NCI-H2171 treated with DMSO at 0.1 percent for 48 hours (cell line): ENCODE data around the gene CXCL12.

Experiments used
- DNase-seq: peaks from one replicate; lab custom pipeline; 2025; lab: John Stamatoyannopoulos, UW

Gene CXCL12

DNA sequence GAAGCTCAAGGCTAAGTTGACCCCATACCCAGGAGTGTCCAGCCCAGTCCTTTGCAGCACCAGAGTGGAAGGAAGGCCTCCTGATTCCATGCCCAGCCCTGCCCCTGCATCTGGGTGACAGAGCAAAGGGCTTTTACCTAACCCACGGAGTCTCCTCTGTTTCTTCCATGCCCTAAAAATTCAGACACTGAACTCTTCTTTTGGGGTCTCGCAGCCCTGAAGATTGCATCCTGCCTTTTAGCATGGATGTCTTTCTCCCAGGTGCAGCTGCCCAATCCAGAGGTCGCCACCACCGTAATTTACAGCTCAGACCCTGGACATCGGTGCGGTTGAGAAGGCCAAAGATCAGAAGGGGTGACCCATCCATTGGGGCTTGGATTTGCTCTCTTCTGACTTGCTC lies 50.8 kb downstream of the CXCL12 start:
- DNase-seq = no peak

DNA sequence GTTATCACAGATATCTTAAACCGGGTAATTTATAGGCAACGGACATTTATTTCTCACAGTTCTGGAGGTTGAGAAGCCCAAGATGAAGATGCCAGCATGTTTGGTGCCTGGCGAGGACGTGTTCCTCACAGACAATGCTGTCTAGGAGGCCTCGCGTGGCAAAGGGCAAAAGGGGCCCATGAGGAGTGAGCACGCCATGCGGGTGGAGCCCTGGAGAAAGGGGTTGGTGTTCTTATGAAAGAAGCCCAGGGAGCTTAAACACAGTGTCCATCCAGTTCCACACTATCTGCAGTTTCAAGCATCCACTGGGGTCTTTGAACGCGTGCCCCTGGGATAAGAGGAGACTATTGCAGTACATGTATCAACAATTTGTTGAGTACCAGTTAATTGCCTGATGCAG lies 51.4 kb downstream of the CXCL12 start:
- no peak for DNase-seq

DNA sequence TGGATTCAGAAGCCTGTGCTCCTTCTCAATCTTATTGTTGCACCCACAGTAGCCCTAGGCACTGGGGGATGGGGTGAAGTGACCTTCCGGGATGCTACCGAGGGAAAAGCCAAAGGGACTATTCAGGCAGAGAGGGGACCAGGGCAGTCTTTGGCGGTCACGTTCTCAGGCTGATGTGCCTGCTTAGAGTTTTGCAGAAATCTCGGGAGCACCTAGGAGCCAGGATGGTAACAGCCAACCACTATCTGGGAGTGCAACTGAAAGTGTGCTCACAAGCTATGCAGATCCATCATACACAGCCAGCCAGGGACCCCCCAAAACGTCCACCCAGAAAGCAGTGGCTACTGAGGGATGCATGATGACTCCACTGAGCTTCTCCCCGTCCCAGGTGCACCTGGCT lies 52.4 kb downstream of the CXCL12 start:
- no peak for DNase-seq

DNA sequence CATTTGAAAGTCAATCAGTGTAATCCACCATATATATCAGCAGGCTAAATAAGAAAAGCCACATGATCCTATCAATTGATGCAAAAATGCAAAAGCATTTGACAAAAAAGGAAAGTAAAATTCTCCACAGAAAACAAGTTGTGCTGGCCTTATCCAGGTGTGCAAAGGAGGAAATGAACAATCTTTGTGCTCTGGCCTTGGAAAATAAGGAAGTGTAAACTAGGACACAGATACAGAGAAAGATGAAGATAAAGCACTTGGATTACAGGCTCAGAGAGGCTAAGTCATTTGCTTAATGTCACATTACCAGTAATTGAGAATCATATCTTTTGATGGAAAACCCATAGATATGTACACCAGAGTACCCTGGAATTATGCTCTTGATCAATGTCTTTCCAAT lies 54.5 kb downstream of the CXCL12 start:
- DNase-seq = no peak

DNA sequence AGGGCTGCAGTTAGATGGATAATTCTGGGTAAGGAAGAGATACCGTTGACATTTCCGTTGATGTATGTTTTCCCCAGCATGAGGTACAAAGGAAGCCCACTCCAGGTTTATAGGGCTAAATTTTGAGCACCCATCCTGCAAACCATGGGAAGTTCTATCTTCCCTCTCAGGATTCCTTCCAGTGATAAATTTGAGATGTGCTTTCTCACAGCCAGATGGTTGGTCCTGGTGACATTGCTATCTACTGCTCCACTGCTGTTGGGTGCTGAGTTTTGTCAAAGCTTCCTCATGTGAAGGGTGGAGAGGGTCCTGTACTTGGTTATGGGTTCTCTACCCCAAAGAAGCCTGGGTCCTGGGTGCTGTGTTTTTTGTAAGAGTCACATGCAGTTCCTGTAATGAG lies 57.4 kb downstream of the CXCL12 start:
- no peak for DNase-seq
